DMS 273 treated with DMSO at 0.1 percent for 48 hours (cell line): ENCODE data around the gene CAMKV.
A peak's percentile ranks its signal among the peaks of the same experiment; 100 is the strongest.

Source experiments
- DNase-seq: peaks from one replicate; lab custom pipeline; 2025; lab: John Stamatoyannopoulos, UW

Gene CAMKV

DNA sequence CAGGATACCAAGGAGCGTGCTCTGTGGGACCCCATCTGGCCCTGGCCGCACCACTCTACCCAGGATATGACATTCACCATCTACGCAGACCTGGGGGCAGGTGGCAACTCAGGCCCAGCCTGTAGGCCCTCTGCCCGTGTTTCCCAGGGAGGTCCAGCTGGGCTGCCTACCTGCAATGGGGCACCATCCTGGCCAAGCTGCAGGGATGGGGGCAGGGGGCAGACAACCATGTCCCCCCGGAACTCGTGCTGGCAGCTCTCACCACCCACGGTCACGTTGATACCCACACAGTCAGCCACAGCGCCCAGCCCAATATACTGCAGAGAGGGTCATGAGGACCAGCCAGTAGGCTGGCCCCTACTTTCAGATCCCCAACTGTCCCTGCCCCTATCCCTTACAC lies 26.1 kb upstream of the CAMKV start:
- no peak for DNase-seq

DNA sequence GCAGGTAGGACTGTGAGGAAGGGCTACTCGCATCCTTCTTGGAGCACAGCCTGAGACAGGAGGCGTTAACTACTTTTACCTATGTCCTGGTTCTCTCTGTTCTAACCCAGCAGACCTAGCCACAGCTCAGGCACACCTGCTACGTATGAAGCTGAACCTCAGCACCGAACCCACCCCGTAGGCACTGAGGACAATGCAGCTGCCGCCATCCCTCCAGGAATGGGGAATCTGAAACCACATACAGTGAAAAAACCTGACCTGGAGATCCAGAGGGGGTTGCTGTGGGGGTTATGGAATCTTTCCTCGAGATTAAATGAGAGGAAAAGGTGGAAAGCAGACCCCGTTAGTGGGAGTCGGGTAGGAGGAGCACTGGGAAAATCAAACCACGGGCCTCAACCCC lies 19.6 kb upstream of the CAMKV start:
- no peak for DNase-seq

DNA sequence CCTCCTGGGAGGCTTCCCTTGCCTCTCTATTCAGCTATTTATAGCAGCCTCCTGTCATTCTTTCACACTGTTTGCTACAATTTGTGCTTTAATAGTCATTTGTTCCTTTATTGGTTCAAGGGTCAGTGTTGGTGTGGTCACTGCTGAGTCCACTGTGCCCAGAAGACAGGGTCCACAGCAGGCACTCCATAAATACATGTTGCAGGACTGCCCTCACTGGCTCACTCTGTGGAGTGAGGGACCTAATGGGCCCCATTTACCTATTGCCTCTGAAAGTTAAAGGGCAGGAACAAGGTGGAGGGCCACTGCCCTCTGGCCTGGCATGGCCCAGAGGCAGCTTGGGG lies 17.2 kb upstream of the CAMKV start:
- no peak for DNase-seq

DNA sequence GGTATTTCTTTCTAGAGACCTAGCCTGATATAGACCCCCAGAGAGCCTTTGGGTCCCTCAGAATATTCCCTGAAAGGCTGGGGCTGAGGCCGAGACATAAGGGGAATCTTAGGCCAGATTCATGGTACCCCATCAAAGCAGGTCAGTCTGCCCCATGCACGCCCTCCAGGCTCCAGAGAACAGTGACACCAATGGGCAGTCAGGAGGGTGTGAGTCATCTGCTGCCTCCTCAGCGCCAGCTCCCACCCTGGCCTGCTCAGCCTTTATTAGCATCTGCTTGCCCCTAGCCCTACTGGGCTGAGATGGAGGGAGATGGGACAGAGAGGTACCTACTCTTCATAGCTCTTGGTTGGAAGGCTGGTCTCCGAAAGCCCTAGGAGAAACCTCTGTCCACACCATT lies 14.3 kb upstream of the CAMKV start:
- no peak for DNase-seq

DNA sequence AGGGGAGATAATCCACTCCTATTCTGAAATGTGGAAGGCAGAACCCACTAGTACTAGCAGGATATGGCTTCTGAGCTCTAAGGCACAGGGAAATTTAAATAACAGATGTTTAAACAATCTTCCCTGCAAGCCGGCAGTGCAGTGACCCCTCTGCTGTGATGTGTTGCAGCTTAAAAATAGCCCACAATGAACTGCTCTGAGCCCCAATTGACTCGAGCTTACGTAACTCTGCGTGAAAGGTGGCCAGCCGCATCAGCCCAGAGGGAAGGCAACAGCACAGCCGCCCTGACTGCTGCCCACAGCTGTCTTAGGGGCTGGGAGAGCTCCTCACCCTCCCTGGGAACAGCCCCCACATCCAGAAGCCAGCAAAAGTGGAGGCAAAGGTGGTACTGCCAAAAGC lies 12.5 kb upstream of the CAMKV start:
- no peak for DNase-seq

DNA sequence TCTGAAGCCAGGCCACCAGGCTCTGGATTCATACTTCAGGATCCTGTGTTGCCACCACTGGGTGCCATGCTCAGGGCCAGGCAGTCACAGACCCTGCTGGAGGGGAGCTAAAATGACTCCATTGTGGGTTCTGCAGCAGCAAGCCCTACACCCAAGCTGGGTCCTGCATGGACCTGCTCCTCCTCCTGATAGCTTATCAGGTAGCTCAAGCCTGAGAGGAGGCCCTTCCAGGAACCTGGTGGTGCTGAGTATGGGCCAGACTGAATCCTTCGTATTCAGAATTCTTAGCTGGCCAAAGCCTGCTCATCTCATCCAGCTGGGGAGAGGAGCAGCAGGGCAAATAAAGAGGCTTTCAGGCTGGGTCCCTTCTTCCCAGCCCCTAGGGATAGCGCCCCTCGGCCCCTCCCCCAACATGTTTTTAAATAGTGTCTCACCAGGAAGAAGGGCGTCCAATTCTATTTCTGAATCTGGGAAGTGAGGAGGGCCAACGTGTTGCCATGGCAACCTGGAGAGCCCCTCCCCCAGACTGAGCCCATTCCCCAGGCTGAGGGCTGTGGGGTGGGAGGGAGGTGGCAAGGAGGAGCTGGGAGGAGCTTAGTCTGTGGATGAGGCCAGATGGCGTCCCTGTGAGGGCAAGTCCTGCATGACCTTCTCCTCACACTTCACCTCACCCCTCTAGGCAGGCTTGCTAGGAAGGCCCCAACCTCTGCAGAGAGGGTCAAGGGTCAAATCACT lies 11.0 kb upstream of the CAMKV start:
- no peak for DNase-seq

DNA sequence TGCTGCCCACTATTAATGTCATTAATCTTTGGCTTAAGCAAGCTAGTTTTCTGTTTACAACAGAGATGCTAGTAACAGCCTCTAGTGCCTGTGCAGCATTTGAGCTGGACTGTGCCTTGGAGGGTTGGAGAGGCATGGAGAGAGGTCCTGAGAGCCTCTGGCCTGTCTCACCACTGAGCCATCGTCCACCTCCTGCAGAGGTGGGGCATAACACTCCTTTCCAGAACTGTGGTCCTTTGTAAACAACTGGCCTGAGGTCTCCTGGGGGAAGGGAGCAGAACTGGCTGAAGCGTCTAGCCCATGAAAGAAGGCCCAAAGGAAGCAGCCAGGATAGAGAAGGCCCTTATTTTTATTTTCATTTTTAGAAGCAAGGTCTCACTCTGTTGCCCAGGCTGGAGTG lies 10.0 kb upstream of the CAMKV start:
- no peak for DNase-seq

DNA sequence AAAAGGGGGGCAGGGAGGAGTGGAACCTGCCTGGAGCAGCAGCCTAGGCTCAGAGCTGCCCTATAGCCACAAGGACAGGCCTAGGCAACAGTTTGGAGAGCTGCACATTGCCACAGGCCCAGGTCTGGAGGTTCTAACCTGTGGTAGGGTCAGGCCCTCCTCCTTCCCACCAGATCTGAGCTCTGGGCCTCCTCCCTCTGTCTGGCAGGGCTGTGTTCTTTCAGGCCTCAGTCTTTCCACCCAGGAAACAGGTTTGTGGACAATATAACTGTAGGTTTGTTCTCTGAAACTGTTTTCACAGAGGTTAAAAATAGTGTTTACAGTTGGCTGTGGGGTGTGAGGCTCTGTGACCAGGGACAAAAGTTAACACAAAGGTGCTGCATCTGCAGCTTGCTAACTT lies 9.0 kb upstream of the CAMKV start:
- DNase-seq, result no peak

DNA sequence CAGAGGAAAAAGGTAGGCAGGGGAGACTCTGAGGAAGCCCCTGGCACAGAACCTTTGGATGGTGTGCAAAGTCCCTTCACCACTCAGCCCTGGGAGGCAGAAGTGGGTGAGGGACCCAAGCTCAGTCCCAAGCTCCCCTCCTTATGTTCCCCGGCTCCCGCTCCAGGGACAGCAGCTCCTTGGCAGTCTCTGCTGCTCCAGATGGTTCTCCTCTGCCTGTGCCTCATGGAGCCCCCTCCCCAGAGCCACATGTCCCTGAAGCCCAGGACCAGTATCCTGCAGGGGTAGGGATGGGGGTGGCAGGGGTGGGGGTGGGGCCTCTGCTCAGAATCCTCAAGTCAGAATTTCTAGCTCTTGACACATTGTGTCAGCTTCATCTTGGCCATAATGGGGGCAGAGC lies 8.0 kb upstream of the CAMKV start:
- no peak for DNase-seq

DNA sequence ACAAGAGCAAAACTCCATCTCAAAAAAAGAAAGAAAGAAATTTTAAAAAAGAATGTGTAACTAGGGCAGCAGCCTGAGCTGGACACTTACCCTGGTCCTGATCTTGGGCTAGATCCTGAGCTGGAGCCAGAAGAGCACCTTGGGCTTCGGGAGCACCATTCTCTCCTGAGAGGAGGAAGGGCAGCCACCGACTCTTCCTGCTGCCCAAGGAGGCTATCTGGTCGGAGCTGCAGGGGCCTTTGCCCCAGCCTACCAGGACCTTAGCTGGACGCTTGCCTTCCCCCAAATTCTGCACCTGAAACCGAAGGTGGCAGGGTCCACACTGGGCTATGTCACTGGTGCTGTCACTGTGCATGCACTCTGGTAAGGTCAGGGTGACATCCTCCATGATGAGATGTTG lies 6.9 kb upstream of the CAMKV start:
- DNase-seq, result no peak

DNA sequence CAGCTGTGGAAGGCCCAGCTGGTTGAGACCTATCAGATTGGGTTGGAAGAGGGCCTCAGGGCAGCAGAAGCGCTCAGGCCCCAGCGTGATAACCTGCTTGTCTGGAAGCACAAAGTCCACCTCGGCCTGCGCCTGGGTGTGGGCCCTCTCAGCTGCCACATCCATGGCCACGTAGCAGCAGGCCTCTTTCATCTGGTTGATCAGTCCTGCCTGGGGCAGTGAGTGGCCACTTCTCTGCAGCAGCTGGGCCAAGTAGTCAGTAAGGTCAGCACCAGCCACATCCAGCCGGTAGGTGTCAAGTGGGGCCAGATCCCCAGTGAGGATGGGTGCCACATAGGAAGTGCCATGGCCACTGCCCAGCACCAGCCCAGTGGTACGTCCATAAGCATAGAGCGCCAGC lies 3.9 kb upstream of the CAMKV start:
- DNase-seq, result no peak

DNA sequence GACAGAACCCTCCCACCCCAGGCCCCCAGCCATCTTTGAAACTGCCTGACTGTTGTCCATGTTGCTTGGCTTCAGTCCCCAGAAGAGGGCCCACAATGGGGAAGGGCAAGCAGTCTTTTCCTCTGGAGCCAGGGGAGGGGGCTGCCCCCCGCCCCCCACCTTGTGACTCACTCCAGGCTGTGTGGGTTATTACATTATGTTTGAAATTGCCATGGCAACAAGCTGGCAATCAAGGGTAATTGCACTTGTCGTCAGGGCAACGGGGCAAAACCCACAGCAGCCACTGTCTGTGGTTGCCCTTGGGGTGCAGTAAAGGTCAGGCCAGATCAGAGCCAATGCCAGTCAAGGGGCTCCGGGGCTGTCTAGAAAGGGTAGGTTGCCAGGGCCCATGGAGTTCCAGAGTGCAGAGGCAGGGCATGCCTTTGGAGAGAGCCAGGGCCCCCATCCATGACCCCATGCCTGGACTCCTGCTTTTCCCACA lies 3.1 kb upstream of the CAMKV start:
- no peak for DNase-seq

DNA sequence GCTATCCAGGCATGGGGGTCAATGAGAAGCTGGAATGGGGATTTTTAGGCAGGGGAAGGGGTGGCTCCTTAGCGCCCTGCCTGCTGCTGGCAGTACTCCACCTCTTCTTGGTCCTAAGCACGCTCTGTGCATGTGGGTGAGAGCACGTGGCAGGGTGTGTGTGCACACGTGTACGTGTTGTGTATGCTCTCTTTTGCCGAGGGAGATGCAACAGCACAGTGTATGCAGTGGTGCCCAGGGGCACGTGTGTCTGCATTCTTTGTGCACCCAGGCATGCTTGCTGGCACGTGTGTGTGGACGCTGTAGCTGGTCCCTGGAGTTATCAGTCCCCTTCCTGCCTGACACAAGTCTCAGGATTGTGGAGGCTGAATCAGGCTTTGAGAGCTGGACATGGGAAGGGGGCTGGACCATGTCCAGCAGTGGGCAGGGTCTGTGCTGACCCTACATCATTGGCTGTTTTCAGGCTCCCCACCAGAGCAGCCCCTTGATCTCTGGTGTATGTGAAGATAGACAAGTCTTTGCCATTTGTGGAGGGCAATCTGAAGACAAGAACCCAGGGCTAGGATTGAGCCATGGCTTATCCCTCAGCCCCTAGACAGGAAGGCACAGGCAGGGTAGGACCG lies 1.9 kb upstream of the CAMKV start:
- DNase-seq, result no peak

DNA sequence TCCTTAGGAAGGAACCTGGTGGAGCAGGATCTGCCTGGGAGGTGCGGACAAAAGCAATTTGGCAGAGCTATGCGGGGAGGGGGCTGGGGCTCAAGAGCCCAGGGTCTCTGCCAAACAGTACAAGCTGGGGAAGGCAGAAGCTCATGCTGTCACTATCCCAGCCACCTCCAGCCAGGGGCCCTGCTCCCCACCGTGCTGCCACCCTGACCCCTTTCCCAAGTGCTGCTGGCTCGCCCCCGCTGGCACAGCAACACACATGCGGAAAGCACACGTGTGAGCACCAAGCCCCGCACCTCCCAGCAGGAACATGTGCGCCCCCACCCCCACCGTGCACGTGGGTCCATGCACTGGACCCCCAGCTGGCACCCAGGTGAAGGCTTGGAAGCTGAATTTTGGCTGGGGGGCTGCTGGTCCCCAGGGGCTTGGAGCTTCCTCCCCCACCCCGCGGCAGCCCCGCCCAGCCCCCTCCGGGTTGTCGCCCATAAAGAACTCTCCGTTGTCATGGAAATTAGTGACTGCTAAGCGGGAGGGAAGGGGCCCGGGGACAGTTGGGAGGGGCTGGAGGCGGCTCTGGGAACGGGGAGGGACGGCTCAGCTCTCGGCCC lies 742 bp downstream of the CAMKV start:
- DNase-seq, result no peak

DNA sequence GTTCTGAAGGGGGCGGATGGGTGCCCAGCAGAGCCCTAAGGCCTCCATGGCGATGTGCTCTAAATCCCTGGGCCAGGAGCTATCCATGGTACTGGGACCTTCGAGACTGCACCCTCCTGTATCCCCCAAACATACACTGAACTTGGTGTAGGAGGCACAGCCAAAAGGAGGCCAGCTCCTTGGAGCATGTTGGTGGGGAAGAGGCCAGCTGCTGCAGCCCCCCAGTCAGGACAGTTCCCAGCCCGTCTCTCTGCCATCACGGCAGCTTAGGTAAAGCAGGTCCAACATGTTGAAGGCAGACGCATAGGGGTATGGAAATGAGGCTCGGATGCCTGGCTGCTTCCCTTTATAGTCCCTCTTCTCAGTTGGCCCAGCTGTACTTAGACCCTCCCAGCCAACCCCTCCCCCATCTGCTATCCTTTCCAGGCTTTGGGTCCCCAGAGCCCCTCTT lies 1.8 kb downstream of the CAMKV start:
- DNase-seq, result no peak

DNA sequence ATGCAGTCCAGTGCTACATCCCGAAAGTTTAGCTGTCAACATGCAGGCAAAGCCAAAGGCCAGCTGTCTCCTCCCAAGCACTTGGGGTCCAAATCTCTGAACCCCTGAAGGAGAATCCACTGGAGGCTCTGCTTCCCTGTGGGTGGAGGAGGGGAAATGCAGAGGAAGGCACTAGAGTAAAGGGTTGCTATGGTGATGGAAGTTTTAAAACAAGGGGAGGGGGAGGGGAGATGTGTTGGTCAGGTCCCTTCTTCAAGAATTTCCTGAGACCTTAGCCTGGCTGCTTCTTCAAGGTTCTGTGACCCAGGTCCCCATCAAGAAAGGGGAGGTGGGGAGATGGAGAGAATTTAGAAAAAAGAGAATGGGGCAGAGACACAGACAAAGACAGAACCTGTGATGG lies 2.3 kb downstream of the CAMKV start:
- DNase-seq, result no peak

DNA sequence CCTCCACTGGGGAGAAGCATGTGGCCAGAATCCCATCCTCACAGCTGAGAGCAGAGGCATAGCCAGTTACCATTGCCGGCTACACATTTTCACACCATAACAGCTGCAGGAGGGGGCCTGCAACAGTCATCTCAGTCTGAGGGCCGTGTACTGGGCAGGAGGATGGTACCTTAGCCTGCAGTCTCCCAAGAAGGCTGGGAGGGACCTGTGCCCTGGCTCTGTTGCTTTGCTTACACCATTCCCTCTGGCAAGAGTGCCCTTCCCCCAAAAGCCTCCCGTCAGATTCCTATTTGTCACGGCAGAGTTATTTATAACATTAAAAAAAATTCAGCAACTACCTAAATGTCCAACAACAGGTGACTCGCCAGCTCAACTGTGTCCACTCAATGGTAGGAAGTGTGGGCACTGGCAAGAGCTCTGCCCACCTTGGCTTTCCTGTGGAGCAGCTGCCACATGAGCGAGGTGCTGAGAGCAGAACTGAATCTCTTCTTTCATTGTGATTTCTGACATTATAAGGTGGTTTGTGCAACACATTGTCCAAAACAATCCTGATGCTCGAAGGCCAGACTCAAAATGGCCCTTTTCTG lies 4.4 kb downstream of the CAMKV start:
- no peak for DNase-seq

DNA sequence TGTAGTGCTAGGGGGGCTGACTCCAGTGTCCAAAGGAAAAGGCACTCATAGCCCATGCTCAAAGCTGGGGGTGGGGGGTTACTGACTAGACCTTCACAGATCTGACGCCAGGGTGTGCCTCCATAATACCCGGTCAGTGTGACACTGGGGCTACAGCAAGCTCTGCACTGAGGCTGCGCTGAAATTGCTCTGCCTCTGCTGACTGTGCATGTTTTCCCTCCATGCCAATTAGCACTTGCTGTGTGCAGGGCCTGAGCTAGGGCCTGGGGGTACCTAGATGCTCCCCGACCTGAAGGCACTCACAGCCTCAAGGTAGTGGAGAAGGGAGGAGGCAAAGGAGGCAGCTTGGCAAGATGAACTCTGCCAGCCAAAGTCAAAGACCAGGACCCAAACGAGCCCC lies 5.2 kb downstream of the CAMKV start:
- DNase-seq, result no peak

DNA sequence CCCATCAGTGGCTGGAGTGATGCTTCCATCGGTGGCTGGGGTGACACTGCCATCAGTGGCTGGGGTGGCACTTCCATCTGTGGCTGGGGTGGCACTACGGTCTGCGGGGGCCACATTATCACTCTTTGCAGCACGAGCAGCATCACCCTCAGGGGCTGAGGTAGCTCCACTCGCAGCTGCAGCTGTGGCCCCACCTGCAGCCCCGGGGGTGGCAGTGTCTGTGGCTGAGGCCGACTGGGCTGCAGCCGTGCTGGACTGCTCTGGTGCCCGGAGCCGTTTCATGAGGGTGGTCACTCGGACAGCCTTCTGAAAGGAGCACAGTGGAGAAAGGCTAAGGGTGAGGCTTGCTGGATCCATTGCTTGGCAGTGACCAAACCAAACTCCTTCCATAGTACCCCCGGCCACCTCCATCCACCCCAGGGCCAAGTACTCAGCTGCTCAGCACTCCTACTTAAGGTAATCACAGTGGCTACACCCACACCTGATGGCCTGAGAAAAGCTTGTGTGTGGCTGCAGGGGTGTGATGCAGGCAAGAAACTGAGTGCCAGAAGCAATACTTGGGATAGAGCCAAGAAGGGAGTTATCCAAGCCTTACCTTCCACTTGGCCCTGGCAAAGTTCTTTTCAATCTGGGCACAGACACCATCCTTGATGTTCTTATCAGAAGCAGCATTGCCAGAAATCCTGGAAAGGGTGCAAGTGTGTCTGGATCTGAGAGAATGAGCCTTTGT lies 10.0 kb downstream of the CAMKV start:
- DNase-seq, result no peak

DNA sequence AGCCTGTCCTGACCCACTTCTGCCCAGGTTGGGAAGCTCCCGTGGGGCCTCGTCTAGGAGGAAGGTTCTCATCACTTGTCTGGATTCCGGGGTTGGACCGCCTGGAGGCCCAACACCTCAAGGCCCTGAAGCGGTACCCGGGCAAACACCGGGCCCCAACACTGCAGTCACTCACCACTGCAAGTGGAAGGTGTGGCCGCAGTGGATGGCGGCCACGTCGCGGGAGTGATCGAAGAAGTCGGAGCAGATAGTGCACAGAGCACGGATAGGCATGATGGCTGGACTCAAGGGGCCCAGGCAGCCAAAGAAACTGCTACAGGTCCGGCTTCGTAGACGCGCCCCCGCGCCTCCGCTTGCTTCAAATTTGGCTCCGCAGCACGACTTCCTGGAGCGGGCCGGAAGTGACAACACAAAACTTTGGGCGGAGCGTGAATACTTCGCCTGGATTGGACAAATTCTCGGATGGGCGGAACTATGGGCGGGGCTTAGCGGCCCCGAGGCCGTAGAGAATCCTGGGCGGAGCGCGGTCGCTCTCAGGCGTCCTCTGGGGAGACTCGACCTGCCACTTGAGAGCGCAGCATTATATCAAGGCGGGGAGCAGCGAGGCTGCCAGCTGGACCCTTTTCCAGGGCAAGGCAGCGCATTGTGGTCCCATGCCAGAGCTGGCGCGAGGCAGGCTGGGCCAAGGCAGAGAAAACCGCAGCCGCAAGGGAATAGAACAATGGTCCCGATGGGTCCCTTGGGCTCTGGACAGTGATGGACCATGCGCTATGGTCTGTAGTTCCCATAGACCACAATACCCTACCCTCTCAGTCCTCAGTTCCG lies 13.3 kb downstream of the CAMKV start, which contains the start of gene TRAIP:
TRAIP (minus strand) TSS at position 384 of the 825 bp plus-strand sequence; CDS start at position 273, 111 bp downstream.
- DNase-seq, result peak; percentile 82

DNA sequence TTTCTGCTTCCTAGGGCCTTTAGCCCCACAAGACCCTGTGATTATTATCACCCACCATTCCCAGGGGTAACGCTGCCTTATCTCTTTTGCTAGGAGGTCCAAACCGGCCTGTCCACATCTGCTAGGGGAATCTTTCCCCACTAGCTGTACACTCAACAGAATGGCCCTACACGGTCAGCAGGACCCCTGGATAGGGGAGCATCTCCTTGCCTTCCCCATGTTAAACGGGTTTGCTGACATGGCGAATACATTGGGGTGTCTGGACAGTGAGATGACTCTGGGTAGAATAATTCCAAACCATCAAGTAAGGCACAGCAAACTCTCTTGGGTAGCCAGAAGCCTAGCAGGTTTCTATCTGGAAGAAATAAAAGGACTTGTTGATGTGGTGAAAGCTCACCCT lies 14.0 kb downstream of the CAMKV start:
- DNase-seq, result no peak
